Testis (tissue), 3 donors: ENCODE data around the gene GRK5. TPM values are rescaled to one million over a fixed set of nuclear protein-coding genes. Genes with fewer than 3 reads are reported as not detected.
A peak's percentile ranks its signal among the peaks of the same experiment; 100 is the strongest.

Experiments
- DNase-seq: peaks from one replicate; pipeline ENCODE4 v3.0.0-alpha.2; 2019
- H3K27ac ChIP-seq, 2 donors: fragments of 200-600 bp; sonication (generic); one replicate each; pipeline ENCODE4 v1.5.1; 2019
- H3K27me3 ChIP-seq: fragments of 200-600 bp; sonication (generic); one replicate; pipeline ENCODE4 v1.5.1; 2019
- H3K36me3 ChIP-seq: fragments of 200-600 bp; sonication (generic); one replicate; pipeline ENCODE4 v1.5.1; 2017; ENCODE audit warnings: low read depth; ENCODE audit errors: missing control alignments
- H3K4me1 ChIP-seq: fragments of 200-600 bp; sonication (generic); one replicate; pipeline ENCODE4 v1.5.1; 2019
- H3K4me3 ChIP-seq, 2 donors: fragments of 200-600 bp; sonication (generic); one replicate each; pipeline ENCODE4 v1.5.1; 2017 to 2019
- H3K9me3 ChIP-seq: fragments of 200-600 bp; sonication (generic); one replicate; pipeline ENCODE4 v1.5.1; 2017
- CTCF ChIP-seq, 3 experiments: fragments of 450-650 bp in 2 of 3; fragments of 200-600 bp in 1 of 3; sonication (generic) in 1 of 3; IDR thresholded peaks; one replicate each; pipeline ENCODE4 v1.5.1; 2016 to 2019; ENCODE audit warnings: antibody characterized with exemption in 3 of 3, mild to moderate bottlenecking in 2 of 3, moderate library complexity in 1 of 3
- POLR2A ChIP-seq: fragments of 450-650 bp; IDR thresholded peaks from one replicate; pipeline ENCODE4 v1.6.1; 2017; ENCODE audit warnings: antibody characterized with exemption, mild to moderate bottlenecking, moderate library complexity
- WGBS, 2 donors: methylation state at CpG; one replicate each; pipeline ENCODE4 v1.1.5; 2018; 5-methylcytosine and 5-hydroxymethylcytosine counted together
- intact Hi-C: fragments of 100-400 bp; cut with DNase I; formaldehyde crosslinking; loops from one replicate; pipeline ENCODE4 v1.15.1; 2023; ENCODE audit warnings: low total_unique reads
- polyA plus RNA-seq: library from polyadenylated mRNA; stranded (reverse); fragments of 350-450 nt; fragmentation: Illumina TruSeq; extraction: RNeasy Lipid Tissue Mini Kit (QIAGEN cat#74804); gene quantifications from one replicate; pipeline ENCODE4 v1.2.3, GENCODE V29; 2014; ENCODE audit warnings: low read depth, low replicate concordance; ENCODE audit not compliant: insufficient read depth
- total RNA-seq, 2 donors: library from RNA; depleted of rRNA; stranded (reverse); fragments of >200 nt; gene quantifications; one replicate each; pipeline ENCODE4 v1.2.3, GENCODE V29; 2016

GRK5 gene
- total and polyA plus RNA-seq, 3 donors from 2014 or later: 4.5 to 10.3 (median 5.5) TPM

GRCh38 chr10:119339109-119339508 is 131.7 kb downstream of the GRK5 start:
- no peak for DNase-seq
- H3K27me3 ChIP-seq: no peaks in the 10 kb centered on the region
- WGBS, 2 donors: 91 to 97% methylated on average over 9 of the region's 9 CpGs
- no peak for TF ChIP-seq POLR2A
- TF ChIP-seq CTCF (IDR thresholded peaks at IDR 0.05): no peak
- H3K9me3 ChIP-seq: no peaks in the 10 kb centered on the region
- H3K4me3 ChIP-seq: no peak overlapping the region
- no peaks in the 10 kb centered on the region for H3K36me3 ChIP-seq
- no peak overlapping the region for H3K27ac ChIP-seq
- intact Hi-C loops: no loop called here
- H3K4me1 ChIP-seq: no peaks in the 10 kb centered on the region

GRCh38 chr10:119340893-119341458 is 133.6 kb downstream of the GRK5 start:
- no peaks in the 10 kb centered on the region for H3K4me1 ChIP-seq
- TF ChIP-seq CTCF (IDR thresholded peaks at IDR 0.05) (no peak), POLR2A (no peak)
- WGBS, 2 donors: 89 to 96% methylated on average over 10 of the region's 10 CpGs
- no peaks in the 10 kb centered on the region for H3K9me3 ChIP-seq
- no peaks in the 10 kb centered on the region for H3K36me3 ChIP-seq
- DNase-seq: no peak
- no peaks in the 10 kb centered on the region for H3K27me3 ChIP-seq
- no peak overlapping the region for H3K4me3 ChIP-seq
- H3K27ac ChIP-seq: no peak overlapping the region
- intact Hi-C loops: no loop called here

DNA sequence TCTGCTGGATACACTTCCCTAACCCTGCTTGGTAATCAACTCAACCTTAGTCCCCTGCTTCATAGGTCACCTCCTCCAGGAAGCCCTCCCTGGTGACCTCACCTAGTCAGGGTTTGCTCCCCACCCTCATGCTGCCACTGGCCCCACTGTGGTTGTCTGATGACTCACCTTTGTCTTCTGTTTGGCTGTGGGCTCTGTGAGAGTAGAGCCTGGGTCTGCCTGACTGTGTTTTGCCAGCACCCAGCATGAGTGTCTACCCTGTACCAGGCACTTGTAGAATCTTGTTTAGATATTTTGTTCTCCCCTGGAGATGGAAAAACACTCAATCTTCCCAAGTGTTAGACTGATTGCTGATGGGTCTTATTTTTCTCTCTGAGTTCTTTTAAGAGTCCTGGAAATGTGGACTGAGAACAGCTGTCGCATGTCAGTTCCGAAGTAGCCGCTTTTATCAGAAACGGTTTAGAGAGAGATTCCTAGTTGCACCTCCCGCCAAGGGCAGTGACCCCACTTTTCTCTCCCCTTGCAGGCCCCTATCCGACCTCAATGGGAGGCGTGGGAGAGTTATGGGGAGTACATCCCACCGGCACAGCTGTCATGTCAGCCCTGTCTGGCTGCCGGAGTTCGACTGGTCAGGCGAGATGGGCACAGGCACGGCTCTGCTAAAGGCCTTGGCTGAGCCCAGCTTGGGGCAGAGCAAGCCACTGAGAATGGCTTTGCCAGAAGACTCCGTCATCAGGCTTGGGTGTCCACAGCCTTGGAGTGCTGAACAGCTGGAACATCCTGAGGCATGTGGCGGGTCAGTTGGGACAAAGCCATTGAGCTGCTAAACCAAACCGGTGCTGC is 134.3 kb downstream of the GRK5 start:
- no peak overlapping the region for H3K27ac ChIP-seq
- no peaks in the 10 kb centered on the region for H3K36me3 ChIP-seq
- no peaks in the 10 kb centered on the region for H3K27me3 ChIP-seq
- intact Hi-C loops: no loop called here
- peak; percentile 69 for DNase-seq
- 40 to 53% methylated on average over 14 to 15 of the region's 15 CpGs for WGBS, 2 donors
- H3K9me3 ChIP-seq: no peaks in the 10 kb centered on the region
- no peaks in the 10 kb centered on the region for H3K4me1 ChIP-seq
- no peak overlapping the region for H3K4me3 ChIP-seq
- no peak for TF ChIP-seq CTCF (IDR thresholded peaks at IDR 0.05)
- no peak for TF ChIP-seq POLR2A

DNA sequence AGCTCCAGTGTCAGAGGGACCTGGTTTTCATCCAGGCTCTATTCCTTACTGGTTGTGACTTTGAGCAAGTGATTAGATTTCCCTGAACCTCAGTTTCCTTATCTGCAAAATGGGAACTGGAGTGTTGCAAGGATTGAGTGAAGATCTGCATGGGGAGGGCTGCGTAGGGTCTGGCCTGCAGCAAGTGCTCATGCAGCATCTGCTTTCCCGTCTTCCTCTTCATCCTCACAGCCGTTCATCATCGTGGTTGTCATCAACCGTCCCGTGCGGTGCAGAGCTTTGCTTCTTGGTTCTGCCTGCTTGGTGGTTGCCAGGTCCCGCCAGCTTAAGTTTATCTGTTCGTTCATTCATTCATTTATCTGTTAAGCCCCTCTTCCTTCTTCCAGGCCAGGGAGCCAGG is 135.0 kb downstream of the GRK5 start:
- 73 to 84% methylated on average over 9 of the region's 9 CpGs for WGBS, 2 donors
- DNase-seq: no peak
- intact Hi-C loops: no loop called here
- TF ChIP-seq CTCF (IDR thresholded peaks at IDR 0.05) (no peak), POLR2A (no peak)
- Histone ChIP-seq H3K4me1 (no peaks in the 10 kb centered on the region), H3K27me3 (no peaks in the 10 kb centered on the region), H3K4me3 (no peak overlapping the region), H3K36me3 (no peaks in the 10 kb centered on the region), H3K9me3 (no peaks in the 10 kb centered on the region), H3K27ac (no peak overlapping the region)
